Cardiac muscle cell (in vitro differentiated cells and primary cell): ENCODE data around the gene HNF1A. TPM values are rescaled to one million over a fixed set of nuclear protein-coding genes. Genes with fewer than 3 reads are reported as not detected.

ENCODE experiments used
- DNase-seq, 2 donors: peaks; one replicate each; pipeline versions ENCODE4 v3.0.0 to v3.0.0-alpha.2; 2010 to 2017; ENCODE audit warnings: low read depth in 1 of 2, low spot score in 1 of 2
- H3K27ac ChIP-seq: fragments of 200-600 bp; sonication (generic); 2 replicates; pipeline ENCODE4 v1.5.1; 2016
- H3K27me3 ChIP-seq: fragments of 200-600 bp; sonication (generic); 2 replicates; pipeline ENCODE4 v1.6.0; 2016; ENCODE audit warnings: control low read depth
- H3K36me3 ChIP-seq: fragments of 200-600 bp; sonication (generic); 2 replicates; pipeline ENCODE4 v1.5.1; 2016; ENCODE audit warnings: control low read depth
- H3K4me1 ChIP-seq: fragments of 200-600 bp; sonication (generic); 2 replicates; pipeline ENCODE4 v1.8.1; 2017; ENCODE audit warnings: low read depth, mild to moderate bottlenecking, mixed run types
- H3K4me3 ChIP-seq: fragments of 200-600 bp; sonication (generic); 2 replicates; pipeline ENCODE4 v1.5.1; 2016; ENCODE audit warnings: mild to moderate bottlenecking
- H3K9me3 ChIP-seq: fragments of 200-600 bp; sonication (generic); 2 replicates; pipeline ENCODE4 v1.5.1; 2017; ENCODE audit warnings: low read depth, mild to moderate bottlenecking, control low read depth
- polyA plus RNA-seq: library from polyadenylated mRNA; unstranded; fragments of >200 nt; fragmentation: Nextera tagmentation; extraction: Ambion mirVana; gene quantifications from 2 replicates; pipeline ENCODE4 v1.2.1, GENCODE V29; 2016
- total RNA-seq: library from RNA; depleted of rRNA; stranded (reverse); fragments of >200 nt; gene quantifications from 2 replicates; pipeline ENCODE4 v1.2.3, GENCODE V29; 2016
- TF ChIP-seq, protein P1 (sequence below): IDR thresholded peaks from 2 replicates; pipeline ENCODE4 v1.5.1; 2012; ENCODE audit warnings: low read depth, mild to moderate bottlenecking, low read length

HNF1A gene
- total and polyA plus RNA-seq, 2 experiments from 2014 or later, result not detected

DNA sequence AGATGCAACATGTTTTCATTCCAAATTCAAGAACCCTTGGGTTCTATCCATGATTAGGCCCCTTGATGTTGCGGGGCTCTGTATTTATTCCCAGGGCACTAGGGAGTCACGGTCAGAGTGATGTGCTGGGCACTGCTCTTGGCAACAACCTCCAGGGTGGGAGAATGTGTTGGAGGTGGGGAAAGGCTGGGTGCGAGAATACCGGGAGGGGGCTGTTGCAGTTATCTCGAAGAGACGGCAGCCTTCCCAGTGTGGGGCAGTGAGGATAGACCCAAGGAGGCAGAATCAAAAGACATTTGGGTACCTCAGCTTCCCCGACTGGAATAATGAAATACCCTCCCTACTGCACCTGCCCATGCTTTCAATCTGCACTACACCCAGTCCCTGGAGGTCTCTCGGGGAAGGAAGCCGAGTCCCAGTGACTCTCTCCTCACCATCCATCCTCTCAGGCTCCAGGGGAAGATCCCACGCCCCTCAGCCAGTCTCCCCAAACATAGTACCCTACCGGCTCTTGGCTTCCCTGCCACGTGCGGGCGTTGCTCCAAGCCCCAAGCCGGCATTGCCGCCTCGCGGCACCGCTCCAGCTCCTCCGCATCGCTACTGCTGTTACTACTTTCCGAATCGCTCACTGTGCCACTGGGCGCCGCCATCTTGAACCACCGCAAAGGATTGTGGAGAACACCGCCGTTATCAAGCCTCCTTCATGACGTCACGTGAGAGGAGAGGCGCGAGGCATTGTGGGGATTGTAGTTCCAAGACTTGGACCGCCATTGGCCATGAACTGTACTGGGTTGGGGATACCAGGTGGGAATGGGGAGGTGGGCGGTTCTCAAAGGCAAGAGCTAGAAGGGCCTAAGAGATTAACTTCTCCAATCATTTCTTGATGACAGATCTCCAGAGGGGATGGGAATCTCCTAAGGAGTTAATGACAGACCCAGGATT, 37.8 kb downstream of the HNF1A start, which contains the start of gene C12orf43:
TSS of gene C12orf43 (minus strand) at position 663 of the 942 bp plus-strand sequence. CDS start at position 650, 13 bp downstream.
- peak within 1 kb of the TSS; percentile 62 for H3K4me3 ChIP-seq

DNA sequence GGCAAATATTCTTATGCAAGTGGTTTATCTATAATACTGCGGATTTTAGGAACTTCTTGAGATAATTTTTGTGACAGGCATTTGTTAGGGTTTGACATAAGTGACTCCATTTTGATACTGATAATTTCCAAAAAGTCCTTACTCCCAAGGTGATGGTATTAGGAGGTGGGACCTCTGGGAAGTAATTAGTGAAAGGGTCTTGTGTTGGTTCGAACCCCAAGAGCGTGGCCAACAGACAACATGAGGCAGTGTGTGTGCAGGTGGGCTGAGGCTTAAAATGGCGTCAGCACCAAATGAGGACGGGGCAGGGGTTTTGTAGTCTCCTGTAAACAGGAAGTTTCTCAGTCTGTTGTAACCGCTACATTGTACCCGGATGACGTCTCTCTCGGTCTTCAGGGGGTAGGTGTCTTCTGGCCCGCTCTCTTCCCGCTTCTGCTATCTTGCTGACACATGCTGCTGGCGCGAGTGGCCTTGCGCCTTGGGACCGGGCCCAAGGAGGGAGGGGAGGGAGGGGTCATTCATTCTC, 39.7 kb downstream of the HNF1A start:
- DNase-seq, result no peak
- no peaks in the 10 kb centered on the region for H3K27me3 ChIP-seq
- H3K4me1 ChIP-seq, result peaks cover 5% of the 10 kb centered on the region
- H3K4me3 ChIP-seq, result no peak overlapping the region
- H3K27ac ChIP-seq, result no peak overlapping the region
- TF ChIP-seq, protein P1, sequence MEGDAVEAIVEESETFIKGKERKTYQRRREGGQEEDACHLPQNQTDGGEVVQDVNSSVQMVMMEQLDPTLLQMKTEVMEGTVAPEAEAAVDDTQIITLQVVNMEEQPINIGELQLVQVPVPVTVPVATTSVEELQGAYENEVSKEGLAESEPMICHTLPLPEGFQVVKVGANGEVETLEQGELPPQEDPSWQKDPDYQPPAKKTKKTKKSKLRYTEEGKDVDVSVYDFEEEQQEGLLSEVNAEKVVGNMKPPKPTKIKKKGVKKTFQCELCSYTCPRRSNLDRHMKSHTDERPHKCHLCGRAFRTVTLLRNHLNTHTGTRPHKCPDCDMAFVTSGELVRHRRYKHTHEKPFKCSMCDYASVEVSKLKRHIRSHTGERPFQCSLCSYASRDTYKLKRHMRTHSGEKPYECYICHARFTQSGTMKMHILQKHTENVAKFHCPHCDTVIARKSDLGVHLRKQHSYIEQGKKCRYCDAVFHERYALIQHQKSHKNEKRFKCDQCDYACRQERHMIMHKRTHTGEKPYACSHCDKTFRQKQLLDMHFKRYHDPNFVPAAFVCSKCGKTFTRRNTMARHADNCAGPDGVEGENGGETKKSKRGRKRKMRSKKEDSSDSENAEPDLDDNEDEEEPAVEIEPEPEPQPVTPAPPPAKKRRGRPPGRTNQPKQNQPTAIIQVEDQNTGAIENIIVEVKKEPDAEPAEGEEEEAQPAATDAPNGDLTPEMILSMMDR, result no peak
- no peaks in the 10 kb centered on the region for H3K9me3 ChIP-seq
- H3K36me3 ChIP-seq, result no peaks in the 10 kb centered on the region

More for the DNA sequence above, 37.8 kb downstream of the HNF1A start, which contains the start of gene C12orf43:
- Histone ChIP-seq H3K27ac (peak within 1 kb of the TSS; percentile 84), H3K36me3 (no peaks in the 10 kb centered on the region), H3K4me1 (peaks cover 5% of the 10 kb centered on the region), H3K27me3 (no peaks in the 10 kb centered on the region), H3K9me3 (no peaks in the 10 kb centered on the region)
- TF ChIP-seq, protein P1, result no peak
- DNase-seq, result peak; percentile 92 to 97

DNA sequence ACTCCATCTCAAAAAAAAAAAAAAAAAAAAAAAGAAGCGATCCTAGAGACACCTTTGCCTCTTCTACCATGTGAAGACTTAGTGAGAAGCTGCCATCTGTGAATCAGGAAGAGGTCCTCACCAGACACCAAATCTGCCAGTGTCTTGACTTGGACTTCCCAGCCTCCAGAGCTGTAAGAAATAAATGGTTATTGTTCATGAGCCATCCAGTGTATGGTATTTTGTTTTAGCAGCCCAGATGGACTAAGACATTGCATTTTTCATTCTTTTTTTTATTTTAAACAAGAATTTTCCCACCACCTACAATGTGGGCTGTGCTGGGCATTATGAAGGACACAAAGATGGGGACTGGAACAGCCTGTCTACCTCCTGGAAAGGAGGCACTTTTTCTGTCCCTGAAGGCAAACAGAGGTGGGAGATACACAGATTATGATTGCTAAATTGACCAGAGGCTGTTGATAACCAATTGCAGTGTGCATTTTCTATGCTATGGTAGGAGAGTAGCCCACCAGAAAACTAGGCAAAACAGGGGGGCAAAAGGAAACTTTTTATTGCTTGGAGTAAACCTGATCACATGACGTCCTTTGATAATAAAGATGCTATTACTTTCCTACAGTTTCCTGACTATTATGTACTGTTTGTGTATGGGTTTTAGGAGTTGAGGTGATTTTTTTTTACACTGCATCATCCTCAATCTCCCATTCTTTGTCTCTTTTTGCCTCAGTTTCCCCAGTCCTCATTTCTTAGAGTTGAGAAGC, 40.7 kb downstream of the HNF1A start:
- H3K27me3 ChIP-seq, result no peaks in the 10 kb centered on the region
- no peak overlapping the region for H3K4me3 ChIP-seq
- H3K36me3 ChIP-seq, result no peaks in the 10 kb centered on the region
- H3K27ac ChIP-seq, result no peak overlapping the region
- TF ChIP-seq, protein P1, result no peak
- H3K9me3 ChIP-seq, result no peaks in the 10 kb centered on the region
- H3K4me1 ChIP-seq, result peaks cover 5% of the 10 kb centered on the region
- DNase-seq, result no peak

DNA sequence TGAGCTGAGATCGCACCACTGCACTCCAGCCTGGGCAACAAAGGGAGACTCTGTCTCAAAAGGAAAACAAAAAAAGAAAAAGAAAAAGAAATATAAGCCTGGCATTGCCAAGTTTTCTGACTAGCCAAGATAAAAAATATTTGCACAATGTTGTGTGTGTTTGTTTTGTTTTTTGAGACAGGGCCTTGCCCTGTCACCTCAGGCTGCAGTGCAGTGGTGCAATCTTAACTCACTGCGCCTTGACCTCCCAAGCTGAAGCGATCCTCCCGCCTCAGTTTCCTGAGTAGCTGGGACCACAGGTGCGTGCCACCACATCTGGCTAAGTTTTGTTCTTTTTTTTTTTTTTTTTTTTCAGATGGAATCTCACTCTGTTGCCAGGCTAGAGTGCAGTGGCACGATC, 43.4 kb downstream of the HNF1A start:
- TF ChIP-seq, protein P1, result no peak
- H3K27ac ChIP-seq, result no peak overlapping the region
- no peak for DNase-seq

DNA sequence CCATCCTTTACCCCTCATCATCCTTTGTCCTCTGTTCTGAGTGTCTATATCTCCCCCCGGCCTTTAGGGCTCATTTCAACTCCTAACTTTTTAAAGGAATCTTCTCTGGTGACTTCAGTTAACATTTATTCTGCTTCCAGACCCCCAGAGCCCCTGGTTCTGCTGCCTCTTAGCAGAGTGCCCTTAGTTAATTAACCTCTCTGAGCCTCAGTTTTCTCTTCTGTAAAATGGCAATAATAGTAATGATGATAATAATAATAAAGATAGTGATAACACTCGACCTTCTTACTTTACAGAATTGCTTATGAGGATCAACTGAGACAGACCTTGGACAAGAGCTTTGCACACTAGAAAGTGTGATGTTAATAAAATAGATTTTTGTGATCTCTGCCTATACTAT, 44.4 kb downstream of the HNF1A start:
- Histone ChIP-seq H3K36me3 (no peaks in the 10 kb centered on the region), H3K4me1 (no peaks in the 10 kb centered on the region), H3K9me3 (no peaks in the 10 kb centered on the region), H3K27me3 (no peaks in the 10 kb centered on the region), H3K27ac (no peak overlapping the region), H3K4me3 (no peak overlapping the region)
- DNase-seq, result no peak
- TF ChIP-seq, protein P1, result no peak

More for the DNA sequence above, 43.4 kb downstream of the HNF1A start:
- Histone ChIP-seq H3K27me3 (no peaks in the 10 kb centered on the region), H3K4me3 (no peak overlapping the region), H3K36me3 (no peaks in the 10 kb centered on the region), H3K9me3 (no peaks in the 10 kb centered on the region), H3K4me1 (no peaks in the 10 kb centered on the region)
